HG02970 (cell line): ENCODE results near the gene DHX38.

ENCODE experiments used
- ATAC-seq: cut with Tn5 transposase; IDR thresholded peaks from one replicate; pipeline ENCODE4 v1.9.1; 2021; ENCODE audit warnings: mild to moderate bottlenecking, moderate library complexity, moderate number of reproducible peaks; ENCODE audit not compliant: unreplicated experiment, low FRiP score

The DHX38 gene

GRCh38 chr16:72159801-72160200 is 66.2 kb downstream of the DHX38 start:
- ATAC-seq, result no peak

- no peak for ATAC-seq
Measured at GRCh38 chr16:72162105-72162692, 68.6 kb downstream of the DHX38 start.
